ENCODE results near the gene RSBN1L.

The RSBN1L gene

DNA sequence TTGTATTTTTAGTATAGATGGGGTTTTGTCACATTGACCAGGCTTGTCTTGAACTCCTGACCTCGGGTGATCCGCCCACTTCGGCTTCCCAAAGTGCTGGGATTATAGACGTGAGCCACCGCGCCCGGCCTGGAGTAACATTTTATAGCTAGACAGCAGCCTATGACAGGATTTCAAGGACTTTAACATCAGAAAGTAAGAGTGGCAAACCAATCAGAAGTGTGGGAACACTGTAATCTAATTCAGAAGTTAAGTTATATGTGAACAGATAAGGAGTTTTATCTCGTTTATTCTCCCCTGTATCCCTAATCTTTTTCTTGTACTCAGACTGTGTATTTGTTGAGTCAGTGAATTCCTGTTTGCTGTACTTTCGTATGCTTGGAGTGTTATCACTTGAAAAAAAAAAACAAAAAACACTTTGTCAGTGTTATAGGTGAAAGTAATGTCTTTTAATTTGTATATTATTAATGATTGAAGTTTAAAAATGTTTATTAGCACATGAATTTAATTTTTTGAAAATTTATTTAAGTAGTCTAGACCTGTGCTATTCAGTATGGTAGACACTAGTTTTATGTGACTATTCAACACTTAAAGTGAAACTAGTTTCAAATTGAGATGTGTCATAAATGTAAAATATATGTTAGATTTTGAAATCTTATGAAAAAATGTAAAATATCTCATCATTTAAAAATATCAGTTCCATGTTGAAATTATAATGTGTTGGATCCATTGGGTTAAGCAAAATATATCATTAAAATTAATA lies 38.6 kb downstream of the RSBN1L start:
- DNase-seq, result no peak

DNA sequence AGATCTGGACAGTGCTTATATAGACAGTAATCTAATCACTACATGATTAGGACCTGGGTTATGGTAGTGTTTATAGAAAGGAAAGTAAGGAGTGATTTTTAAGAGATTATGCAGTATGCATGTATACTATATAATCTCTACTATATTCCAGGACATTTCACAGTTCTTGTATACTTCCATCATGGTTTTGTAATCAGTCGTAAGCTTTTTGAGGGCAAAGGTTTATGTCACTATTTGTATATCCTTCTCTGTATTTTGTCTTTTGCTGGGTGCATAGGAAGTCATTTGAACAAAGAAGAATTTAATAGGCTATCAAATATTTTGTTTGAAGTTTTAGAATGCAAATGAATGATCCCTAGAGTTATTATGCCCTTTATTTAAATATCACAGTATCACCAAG lies 39.2 kb downstream of the RSBN1L start:
- DNase-seq, result no peak

- no peak for DNase-seq
These were observed 40.7 kb downstream of the RSBN1L start for GRCh38 chr7:77736991-77737390.

DNA sequence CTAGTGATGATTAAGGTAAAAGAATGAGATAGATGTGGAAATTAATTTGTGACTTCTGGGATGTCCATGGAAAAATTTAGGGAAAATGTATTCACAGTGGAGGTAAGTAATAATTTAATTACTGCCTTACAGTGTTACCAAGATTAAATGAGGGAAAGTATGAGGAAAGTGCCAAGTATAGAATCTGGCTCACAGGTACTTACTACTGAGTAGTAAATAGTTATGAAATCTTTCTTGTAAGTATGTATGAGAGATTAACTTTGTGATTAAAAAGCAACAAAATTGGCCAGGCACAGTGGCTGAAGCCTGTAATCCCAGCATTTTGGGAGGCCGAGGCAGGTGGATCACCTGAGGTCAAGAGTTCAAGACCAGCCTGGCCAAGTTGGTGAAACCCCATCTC lies 42.1 kb downstream of the RSBN1L start:
- no peak for DNase-seq

DNA sequence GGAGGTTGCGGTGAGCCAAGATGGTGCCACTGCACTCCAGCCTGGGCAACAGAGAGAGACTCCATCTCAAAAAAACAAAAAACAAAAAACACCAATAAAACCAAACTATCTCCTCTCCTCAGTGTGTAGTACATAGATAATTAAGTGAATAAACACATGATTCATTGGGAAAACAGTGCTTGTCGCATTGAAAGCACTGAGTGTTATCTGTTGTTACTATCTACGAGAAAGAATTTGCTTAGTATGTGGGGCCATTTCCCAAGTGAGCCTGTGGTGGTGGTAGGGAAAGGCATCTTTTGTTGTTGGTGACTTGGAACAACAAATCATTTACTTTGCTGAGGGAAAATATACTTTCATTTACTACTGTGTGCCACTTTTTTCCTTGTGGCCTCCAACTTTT lies 42.6 kb downstream of the RSBN1L start:
- no peak for DNase-seq

DNA sequence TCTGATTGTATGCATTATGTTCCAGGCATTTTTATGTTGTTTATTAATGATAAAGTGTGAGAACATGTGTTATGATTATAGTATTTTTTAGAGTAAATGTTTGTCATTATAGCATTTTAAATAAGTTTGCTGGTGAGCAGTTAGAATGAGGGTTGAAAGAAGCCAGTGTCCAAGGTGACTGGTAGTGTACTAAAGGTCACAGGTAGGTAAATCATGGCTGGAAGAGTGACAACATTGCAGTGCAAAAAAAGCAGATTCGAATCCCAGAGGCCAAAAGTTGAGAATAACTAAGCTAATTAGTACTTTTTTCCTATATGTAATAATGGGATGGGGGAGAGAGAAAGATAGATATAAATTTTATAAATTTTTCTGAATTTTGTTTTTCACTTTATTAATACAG lies 44.0 kb downstream of the RSBN1L start:
- no peak for DNase-seq

DNA sequence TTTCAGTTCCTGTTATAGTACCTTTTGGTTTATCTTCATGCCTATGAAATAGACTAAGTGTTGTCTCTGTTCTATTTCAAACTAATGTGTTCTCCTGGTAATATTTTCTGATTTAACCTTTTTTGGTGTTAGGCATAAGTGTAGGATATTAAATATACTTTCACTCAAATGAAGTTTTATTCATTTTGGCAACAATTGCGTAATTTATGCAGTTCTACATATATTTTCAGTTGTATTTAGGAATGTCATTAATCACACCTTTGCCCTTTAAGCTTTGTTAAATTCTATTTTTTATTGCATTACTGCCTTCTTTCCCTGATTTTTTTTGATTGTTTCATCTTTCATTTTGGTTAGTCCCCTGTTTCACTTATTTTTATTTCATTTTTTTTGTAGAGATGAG lies 47.3 kb downstream of the RSBN1L start:
- DNase-seq, result no peak

DNA sequence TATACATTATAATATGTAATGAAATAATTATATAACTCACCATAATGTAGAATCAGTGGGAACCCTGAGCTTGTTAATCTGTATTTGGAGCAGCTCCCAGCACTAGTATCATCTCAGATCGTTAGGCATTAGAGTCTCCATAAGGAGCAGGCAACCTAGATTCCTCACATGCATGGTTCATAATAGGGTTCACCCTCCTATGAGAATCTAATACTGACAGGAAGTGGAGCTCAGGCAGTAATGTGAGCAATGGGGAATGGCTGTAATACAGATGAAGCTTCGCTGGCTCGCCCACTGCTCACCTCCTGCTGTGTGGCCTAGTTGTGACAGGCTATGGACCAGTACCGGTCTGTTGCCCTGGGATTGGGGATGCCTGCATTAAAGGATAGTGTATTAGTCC lies 49.5 kb downstream of the RSBN1L start:
- no peak for DNase-seq

GRCh38 chr7:77746164-77746823 lies 50.0 kb downstream of the RSBN1L start:
- DNase-seq, result no peak

GRCh38 chr7:77746824-77747165 lies 50.5 kb downstream of the RSBN1L start:
- DNase-seq, result no peak

DNA sequence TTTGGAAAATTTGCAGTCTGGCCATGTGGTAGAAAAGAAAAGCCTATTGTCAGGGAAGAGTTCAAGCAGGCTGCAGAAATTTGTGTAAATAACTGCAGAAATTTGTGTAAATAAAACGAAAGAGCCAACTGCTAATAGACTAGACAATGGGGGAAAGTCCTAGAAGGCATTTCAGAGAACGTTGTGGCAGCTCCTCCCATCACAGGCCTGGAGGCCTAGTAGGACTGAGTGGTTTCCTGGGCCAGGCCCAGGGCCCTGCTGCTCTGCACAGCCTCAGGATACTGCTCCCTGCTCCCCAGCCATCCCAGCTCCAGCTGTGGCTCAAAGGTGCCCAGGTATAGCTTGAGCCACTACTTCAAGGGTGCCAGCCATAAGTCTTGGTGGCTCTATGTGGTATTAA lies 50.9 kb downstream of the RSBN1L start:
- DNase-seq, result no peak

DNA sequence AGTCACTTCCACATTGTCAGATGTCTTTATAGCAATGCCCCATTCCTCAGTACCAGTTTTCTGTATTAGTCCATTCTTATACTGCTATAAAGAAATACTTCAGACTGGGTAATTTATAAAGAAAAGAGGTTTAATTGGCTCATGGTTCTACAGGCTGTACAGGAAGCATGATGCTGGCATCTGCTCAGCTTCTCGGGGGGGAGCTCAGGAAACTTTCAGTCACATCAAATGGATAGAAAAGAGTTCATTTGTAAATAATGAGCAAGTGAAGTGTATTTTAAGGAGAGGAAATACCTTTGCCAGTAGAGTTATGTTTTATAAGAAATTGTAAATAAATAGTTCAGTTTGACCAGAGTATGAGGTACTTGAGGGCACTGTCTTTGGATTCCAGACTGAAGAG lies 51.5 kb downstream of the RSBN1L start:
- no peak for DNase-seq

DNA sequence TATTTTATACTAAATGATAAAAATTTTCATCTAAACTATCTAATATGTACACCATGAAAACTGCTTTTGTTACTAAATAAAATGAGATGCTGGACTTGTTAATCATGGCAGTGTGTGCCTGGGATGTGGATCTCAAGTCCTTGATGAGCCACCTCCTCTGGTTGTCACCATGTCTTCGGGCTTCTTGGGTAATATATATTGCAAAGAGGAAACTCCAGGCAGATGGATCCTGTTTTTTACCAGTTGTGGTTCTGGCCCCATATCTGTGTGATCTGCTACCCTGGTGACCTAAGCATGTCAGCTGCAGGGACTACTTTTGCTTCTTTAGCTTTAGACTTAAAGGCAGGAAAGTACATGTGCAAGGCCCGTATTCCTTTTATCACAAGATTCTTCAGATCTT lies 55.8 kb downstream of the RSBN1L start:
- no peak for DNase-seq

GRCh38 chr7:77753173-77753572 lies 56.9 kb downstream of the RSBN1L start:
- DNase-seq, result no peak

- DNase-seq, result no peak
These were observed 61.3 kb downstream of the RSBN1L start for GRCh38 chr7:77757589-77757988.

DNA sequence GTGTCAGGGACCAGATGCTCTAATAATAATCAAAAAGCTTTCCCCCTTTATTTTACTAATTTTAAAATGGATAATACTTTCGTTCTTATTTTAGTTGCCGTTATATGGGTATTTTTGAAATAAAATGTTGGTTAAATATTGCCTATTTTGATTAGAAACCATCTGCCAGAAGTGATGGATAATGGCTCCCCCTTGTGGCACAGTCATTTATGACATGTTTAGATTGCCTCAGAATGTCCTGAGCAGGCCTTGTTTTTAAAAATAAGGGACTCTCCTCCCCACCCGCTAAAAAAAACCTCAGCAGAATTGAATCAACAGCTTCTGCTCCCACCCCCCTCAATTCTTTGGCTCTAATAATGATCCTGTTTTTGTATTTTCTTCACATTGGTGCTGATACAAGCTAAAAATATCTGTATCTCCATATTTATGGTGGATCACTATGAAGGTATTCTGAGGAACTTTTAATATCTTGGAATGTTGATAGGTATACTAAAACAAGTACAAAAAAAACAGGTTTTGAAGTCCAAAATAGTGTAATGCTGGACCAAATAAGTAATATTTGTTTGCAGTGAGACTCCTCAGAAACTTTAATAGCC lies 63.1 kb downstream of the RSBN1L start:
- DNase-seq, result peak; percentile 30 to 48 (median 32)

- no peak for DNase-seq
These were observed 64.7 kb downstream of the RSBN1L start for GRCh38 chr7:77760809-77761453.

DNA sequence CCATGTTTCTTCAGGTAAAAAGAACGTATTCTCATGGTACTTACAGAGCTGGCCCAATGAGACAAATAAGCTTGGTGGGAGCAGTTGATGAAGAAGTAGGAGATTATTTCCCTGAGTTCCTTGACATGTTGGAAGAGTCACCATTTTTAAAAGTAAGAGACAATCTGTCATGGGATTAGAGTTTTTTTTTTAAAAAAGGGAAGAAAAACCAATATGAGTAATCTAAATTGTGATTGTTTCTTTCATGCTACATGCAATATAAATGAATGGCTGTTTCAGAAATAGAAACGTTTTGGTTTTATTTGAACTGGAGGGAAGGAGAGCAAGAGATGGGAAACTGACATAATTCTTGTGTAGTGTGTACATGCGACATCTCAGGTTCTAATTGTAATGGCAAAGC lies 69.2 kb downstream of the RSBN1L start:
- DNase-seq, result no peak

GRCh38 chr7:77765906-77766800 lies 69.9 kb downstream of the RSBN1L start:
- no peak for DNase-seq

GRCh38 chr7:77766801-77767605 lies 70.7 kb downstream of the RSBN1L start:
- DNase-seq, result no peak

- no peak for DNase-seq
These were observed 74.1 kb downstream of the RSBN1L start for GRCh38 chr7:77770316-77770715.

- DNase-seq, result no peak
These were observed 75.6 kb downstream of the RSBN1L start for GRCh38 chr7:77771901-77772300.
